Activated naive CD8-positive, alpha-beta T cell treated with anti-CD3 and anti-CD28 coated beads, Interleukin-2, amount 10 ng/mL, durations not matched to agents 7 days and 5 days (primary cell): ENCODE results near the gene GLRX3. TPM values are rescaled to one million over a fixed set of nuclear protein-coding genes. Genes with fewer than 3 reads are reported as not detected.

Experiments used
- ATAC-seq: fragments of 150-1000 bp; cut with Tn5 transposase; one replicate; pipeline ENCODE4 v1.10.0; 2021; ENCODE audit warnings: low read depth, moderate library complexity
- POLR2A ChIA-PET: fragments of 350-600 bp; sonication (Branson Sonifier 250); formaldehyde crosslinking; loops from one replicate; lab custom pipeline; 2021; ENCODE audit warnings: antibody characterized with exemption; lab: Charles Lee
- DNase-seq: peaks from one replicate; pipeline ENCODE4 v3.0.0; 2021
- H3K27ac Mint-ChIP-seq: one replicate; pipeline ENCODE4 v1.8.0; 2022; ENCODE audit warnings: mild to moderate bottlenecking, mixed read lengths
- H3K27me3 Mint-ChIP-seq: one replicate; pipeline ENCODE4 v1.8.0; 2022; ENCODE audit warnings: mild to moderate bottlenecking, moderate library complexity, mixed read lengths
- H3K36me3 Mint-ChIP-seq: one replicate; pipeline ENCODE4 v1.8.0; 2021; ENCODE audit warnings: mild to moderate bottlenecking, mixed read lengths
- H3K4me1 Mint-ChIP-seq: one replicate; pipeline ENCODE4 v1.8.0; 2021; ENCODE audit warnings: mixed read lengths
- H3K4me3 Mint-ChIP-seq: one replicate; pipeline ENCODE4 v1.8.0; 2022; ENCODE audit warnings: mild to moderate bottlenecking, moderate library complexity, mixed read lengths
- H3K9me3 Mint-ChIP-seq: one replicate; pipeline ENCODE4 v1.8.0; 2021; ENCODE audit warnings: mixed read lengths
- total RNA-seq, 2 experiments: library from RNA; stranded (reverse); gene quantifications; one replicate each; pipeline ENCODE4 v1.2.3, GENCODE V29; 2021

The GLRX3 gene
- total RNA-seq, 2 experiments from 2014 or later = 55.5 to 60.2 TPM

DNA sequence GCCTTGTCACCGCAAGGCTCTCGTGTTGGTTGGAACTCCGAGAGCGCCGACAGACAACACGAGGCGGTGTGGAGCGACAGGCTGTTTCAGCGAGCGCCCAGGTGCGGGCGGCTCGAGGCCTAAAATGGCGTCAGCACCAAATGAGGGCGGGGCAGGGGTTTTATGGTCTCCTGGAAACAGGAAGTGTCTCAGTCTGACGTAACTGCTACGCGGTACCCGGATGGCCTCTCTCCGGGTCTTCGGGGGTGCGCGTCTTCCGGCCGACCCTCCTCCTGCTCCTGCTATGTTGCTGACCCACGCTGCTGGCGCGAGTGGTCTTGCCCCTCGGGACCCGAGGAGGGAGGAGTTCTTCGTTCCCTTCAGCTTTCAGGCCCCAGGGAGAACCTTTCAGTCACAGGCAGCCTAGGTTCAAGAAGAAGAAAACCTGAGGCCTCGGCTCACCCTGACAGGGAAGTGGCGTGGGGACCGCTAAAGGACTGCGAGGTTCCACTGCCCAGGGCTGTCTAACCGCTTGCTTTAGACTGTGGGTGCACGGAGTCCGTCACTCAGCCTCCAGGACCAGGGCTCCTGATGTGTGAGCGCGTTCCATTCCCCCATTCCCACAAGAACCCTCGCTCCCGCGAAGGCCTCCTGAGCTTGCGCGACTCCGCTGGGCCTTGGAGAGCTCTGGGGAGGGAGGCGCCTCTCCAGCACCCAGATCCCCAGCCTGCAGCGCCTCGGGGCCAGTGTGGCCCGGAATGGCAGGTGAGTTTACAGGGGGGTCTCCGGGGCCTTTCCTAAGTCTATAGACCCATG is 77.3 kb downstream of the GLRX3 start:
- POLR2A ChIA-PET = no interaction called here

DNA sequence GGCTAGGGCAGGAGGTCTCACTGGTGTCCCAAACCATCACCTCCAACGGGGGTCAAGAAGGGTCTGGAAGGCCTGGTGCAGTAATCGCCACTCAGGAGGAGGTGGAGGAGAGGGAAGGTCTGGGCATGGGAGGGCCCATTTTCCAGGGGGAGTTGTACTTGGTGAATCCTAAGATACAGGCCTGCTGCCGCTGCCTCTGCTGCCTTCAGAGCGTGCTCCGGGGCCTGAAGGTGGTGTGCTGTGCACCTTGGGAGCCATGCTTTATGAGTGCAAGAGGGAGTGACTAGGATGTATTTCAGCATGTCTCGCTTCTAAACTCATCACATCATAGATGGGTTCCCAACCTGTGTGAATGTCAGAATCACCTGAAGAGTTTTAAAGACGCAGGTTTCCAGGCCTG is 78.2 kb downstream of the GLRX3 start:
- Mint-ChIP-seq H3K27ac (no peak overlapping the region), H3K4me1 (no peaks in the 10 kb centered on the region), H3K9me3 (peaks cover 1% of the 10 kb centered on the region), H3K27me3 (no peaks in the 10 kb centered on the region), H3K36me3 (peaks cover 3% of the 10 kb centered on the region), H3K4me3 (no peak overlapping the region)
- DNase-seq (no peak), ATAC-seq (no peak)
- POLR2A ChIA-PET = no interaction called here

More for the DNA sequence above, 77.3 kb downstream of the GLRX3 start:
- DNase-seq = no peak
- no peaks in the 10 kb centered on the region for H3K27me3 Mint-ChIP-seq
- no peak for ATAC-seq
- no peaks in the 10 kb centered on the region for H3K4me1 Mint-ChIP-seq
- H3K36me3 Mint-ChIP-seq = peaks cover 3% of the 10 kb centered on the region
- H3K4me3 Mint-ChIP-seq = no peak overlapping the region
- no peak overlapping the region for H3K27ac Mint-ChIP-seq
- H3K9me3 Mint-ChIP-seq = peaks cover 1% of the 10 kb centered on the region

DNA sequence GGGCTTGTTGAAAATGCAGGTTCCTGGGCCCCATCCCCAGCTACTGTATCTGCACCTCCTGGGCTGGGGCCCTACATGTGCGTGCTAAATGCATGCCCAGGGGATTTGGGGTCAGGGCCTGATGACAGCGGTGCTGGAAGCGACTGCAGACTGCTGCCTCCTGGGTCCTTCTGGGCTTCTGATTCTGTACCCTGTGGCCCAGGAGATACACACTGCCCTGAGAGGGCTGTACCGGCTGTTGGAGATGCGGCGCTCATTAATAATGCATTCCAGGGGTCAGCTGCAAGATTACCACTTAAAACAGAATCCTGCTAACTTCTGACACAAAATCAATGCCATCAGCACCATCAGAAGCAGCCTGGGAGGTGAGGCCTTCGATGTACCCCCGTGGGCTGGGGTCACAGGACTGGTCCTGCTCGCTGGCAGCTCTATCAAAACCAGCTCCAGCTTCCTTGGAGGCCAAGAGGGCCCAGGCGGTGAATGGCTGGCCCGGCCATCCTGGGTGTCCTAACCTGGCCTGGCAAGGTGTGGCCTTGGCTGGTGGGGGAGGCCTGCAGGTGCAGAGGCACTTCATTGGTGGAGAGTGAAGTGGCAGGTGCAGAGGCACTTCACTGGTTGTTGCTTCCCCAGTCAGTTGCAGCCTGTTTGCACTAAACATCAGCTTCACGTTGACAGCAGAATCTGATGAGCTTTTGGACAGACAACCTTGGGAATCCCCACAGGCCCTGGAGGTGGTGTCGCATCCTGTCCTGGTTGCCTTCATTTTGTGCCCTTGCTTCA is 79.2 kb downstream of the GLRX3 start:
- ATAC-seq (no peak), DNase-seq (no peak)
- no peak overlapping the region for H3K4me3 Mint-ChIP-seq
- H3K4me1 Mint-ChIP-seq = no peaks in the 10 kb centered on the region
- H3K27me3 Mint-ChIP-seq = no peaks in the 10 kb centered on the region
- POLR2A ChIA-PET = no interaction called here
- peaks cover 1% of the 10 kb centered on the region for H3K9me3 Mint-ChIP-seq
- no peak overlapping the region for H3K27ac Mint-ChIP-seq
- peaks cover 3% of the 10 kb centered on the region for H3K36me3 Mint-ChIP-seq

DNA sequence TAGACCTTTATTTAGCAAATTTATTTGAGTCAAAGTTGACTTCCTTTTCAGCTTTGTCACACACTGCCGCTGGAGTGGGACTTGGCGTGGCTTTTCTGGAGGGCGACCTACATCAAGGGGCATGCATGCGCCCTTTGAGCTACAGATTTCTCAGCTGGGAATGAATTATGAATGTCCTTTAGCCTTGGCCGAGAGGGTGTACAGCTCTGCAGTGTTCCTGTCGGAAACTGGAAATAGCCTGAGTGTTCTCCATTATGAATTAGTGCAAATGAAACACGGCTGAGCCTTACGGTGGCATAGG is 79.7 kb downstream of the GLRX3 start:
- Mint-ChIP-seq H3K4me1 (no peaks in the 10 kb centered on the region), H3K27ac (no peak overlapping the region), H3K4me3 (no peak overlapping the region), H3K9me3 (peaks cover 1% of the 10 kb centered on the region), H3K36me3 (peaks cover 3% of the 10 kb centered on the region), H3K27me3 (no peaks in the 10 kb centered on the region)
- POLR2A ChIA-PET = no interaction called here
- DNase-seq = no peak
- no peak for ATAC-seq

DNA sequence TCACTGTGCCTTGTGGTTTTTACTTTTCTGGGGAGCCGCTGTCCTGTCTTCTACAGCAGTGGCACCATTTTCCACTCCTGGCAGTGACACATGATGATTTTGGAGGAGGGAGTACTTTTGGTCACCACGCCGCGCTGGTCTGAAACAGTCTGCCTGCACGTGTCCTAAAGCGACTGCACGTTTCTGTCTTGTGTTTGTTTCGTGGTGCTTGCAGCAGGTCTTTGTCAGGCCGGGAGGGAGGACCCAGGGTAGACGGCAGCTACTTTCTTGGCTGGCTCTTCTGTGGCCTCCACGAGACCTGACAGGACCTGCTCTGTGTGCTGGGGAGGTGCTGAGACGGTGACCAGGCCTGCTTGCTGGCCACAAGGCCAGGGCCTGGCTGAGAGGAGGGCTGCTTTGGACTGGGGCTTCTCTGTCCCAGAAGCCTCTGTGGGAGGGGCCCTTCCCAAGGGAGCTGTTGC is 82.0 kb downstream of the GLRX3 start:
- Mint-ChIP-seq H3K9me3 (peaks cover 1% of the 10 kb centered on the region), H3K36me3 (peaks cover 3% of the 10 kb centered on the region), H3K27me3 (no peaks in the 10 kb centered on the region), H3K27ac (no peak overlapping the region), H3K4me3 (no peak overlapping the region), H3K4me1 (no peaks in the 10 kb centered on the region)
- POLR2A ChIA-PET = no interaction called here
- DNase-seq (no peak), ATAC-seq (no peak)

DNA sequence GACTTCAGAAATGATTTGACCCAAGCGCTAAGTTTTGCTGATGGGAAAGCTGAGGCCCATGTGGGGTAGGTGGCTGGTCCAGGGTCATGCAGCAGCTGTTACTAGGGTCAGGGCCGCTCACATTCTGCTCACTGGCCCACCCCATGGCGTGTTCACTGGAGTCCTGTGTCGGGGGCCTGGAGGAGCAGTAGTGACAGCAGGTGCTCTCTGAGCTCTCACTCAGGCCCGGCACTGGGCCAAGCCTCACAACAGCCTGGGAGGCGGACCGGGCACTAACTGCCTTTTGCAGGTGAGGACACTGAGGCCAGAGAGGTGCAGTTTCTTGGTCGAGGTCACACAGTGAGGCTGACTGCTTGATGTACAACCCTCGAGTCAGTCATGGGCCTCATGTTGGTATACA is 82.7 kb downstream of the GLRX3 start:
- POLR2A ChIA-PET = no interaction called here
- H3K4me3 Mint-ChIP-seq = no peak overlapping the region
- H3K4me1 Mint-ChIP-seq = no peaks in the 10 kb centered on the region
- DNase-seq (no peak), ATAC-seq (no peak)
- H3K27ac Mint-ChIP-seq = no peak overlapping the region
- H3K36me3 Mint-ChIP-seq = peaks cover 3% of the 10 kb centered on the region
- H3K9me3 Mint-ChIP-seq = peaks cover 1% of the 10 kb centered on the region
- no peaks in the 10 kb centered on the region for H3K27me3 Mint-ChIP-seq

DNA sequence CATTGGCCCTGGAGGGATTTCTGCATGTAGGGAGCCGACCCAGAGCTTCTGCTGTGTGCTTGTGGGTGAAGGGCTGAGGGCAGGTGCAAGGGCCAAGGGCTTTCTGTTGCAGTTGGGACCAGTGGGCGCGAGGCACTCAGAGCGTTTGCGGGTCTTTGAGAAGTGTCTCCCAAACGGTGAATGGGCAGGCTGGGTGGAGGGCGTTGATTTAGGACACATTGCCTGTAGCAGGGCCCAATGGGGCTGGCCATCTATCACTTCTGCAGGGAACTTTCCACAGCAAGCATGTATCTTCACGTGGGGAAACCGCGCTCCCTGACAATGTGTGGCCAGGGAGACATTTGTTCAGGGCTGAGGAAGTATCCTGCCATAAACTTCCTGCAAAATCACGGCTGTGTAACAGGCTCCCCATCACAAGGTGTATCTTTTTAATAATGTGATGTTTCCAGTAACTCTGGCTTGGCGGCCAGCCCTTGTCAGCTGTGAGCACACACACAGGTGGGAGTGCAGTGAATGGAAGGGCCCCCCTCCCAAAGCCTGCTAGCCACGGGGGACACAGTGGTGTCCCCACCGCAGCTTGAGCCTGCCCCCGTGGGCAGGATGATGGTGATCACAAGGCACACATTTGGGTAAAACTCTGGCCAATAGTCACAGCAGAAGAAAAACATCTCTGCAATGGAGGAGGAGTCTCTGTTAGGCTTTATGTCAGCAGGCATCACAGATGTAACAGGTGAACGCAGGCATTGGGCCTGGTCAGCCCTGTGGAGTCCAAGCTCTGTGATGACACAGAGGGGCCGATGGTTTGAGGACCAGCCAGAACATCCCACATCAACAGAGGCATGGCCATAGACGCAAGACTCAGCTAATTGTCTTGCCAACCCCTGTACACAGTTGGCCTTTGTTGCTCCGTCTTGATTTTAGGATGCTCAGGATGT is 84.3 kb downstream of the GLRX3 start:
- Mint-ChIP-seq H3K27me3 (no peaks in the 10 kb centered on the region), H3K36me3 (peaks cover 3% of the 10 kb centered on the region), H3K27ac (no peak overlapping the region), H3K9me3 (no peaks in the 10 kb centered on the region), H3K4me3 (no peak overlapping the region), H3K4me1 (no peaks in the 10 kb centered on the region)
- ATAC-seq (no peak), DNase-seq (no peak)
- POLR2A ChIA-PET = no interaction called here

DNA sequence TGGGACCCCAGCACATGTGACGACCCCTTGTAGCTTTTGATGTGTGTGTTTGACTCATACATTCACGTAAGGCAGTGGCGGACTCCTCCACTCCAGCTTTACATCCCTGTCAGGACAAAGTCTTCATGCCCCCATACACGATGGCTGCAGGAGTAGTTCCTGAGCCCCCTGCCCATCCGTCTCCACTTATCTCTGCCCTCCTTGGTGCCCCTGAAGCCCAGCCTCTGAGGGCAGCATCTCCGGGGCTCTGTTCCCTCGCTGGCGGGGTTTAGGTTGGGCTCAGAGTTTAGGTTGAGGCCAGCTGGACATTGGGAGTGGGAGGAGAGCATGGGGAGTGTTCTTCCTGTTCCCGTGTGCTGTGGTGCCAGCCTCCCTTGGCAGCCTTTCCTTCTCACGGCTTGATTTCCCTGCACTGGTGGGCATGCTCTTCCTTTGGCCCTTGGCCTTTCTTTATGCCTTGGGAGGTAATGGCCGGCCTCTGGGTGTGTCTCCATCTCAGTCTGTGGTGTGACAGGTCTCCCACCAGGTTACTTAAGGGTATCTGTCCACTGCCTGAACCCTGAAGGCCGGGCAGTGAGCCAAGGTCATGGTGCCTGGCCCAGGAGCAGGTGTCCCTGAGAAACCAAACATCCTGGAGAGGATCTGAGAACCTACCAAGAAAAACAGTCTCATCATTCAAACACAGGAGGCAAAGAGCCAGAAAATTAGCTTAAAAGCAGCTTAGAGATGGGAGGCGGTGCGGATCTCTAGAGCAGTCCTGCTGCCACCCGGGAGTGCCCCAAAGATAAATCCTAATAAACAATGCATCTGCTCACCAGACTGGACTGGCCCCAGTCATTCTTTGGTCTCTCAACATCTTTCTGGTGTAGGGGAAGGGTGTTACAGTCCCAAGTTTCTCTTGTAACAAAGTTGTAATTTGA is 85.5 kb downstream of the GLRX3 start:
- POLR2A ChIA-PET = no interaction called here
- no peaks in the 10 kb centered on the region for H3K36me3 Mint-ChIP-seq

DNA sequence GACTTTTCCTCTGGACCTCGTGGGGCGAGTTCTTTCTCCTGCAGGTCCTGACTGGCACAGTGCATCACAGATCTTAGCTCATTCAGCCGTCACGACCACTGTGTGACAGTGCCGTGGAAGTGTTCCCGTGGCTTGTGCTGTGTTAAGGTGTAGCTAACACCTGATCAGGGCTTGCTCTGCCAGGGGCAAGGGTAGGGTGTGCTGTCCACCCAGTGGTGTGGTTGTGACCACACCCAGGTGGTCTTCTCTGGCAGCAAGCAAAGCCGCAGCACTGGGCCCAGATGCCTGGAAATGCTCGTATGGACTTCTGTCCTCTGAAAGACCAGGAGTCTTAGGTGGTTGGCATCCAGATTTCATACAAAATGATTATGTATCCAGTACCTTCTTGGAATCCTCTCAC is 86.2 kb downstream of the GLRX3 start:
- DNase-seq (no peak), ATAC-seq (no peak)
- Mint-ChIP-seq H3K27ac (no peak overlapping the region), H3K4me3 (no peak overlapping the region), H3K36me3 (no peaks in the 10 kb centered on the region), H3K9me3 (peaks cover 9% of the 10 kb centered on the region), H3K4me1 (no peaks in the 10 kb centered on the region), H3K27me3 (no peaks in the 10 kb centered on the region)
- POLR2A ChIA-PET = no interaction called here

More for the DNA sequence above, 85.5 kb downstream of the GLRX3 start:
- no peaks in the 10 kb centered on the region for H3K4me1 Mint-ChIP-seq
- peaks cover 3% of the 10 kb centered on the region for H3K9me3 Mint-ChIP-seq
- no peak overlapping the region for H3K27ac Mint-ChIP-seq
- no peaks in the 10 kb centered on the region for H3K27me3 Mint-ChIP-seq
- DNase-seq = no peak
- H3K4me3 Mint-ChIP-seq = no peak overlapping the region
- no peak for ATAC-seq

DNA sequence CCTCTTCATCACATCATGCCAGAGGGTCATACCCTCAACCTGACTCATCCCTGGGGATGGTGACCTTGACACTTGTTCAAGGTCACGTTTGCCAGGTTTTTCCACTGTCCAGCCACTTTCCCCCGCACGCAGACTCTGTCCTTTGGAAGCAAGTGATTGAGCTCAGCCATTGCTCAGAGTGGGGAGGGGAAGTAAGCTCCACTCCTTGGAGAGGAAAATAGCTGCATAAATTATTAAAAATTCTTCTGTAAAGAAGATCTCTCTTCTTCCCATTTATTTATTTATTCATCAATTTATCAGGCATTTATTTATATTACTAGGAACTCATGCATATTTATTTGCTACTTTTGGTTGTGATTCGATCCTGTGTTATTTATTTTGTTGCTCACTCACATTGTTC is 88.0 kb downstream of the GLRX3 start:
- Mint-ChIP-seq H3K36me3 (no peaks in the 10 kb centered on the region), H3K27me3 (no peaks in the 10 kb centered on the region), H3K9me3 (peaks cover 14% of the 10 kb centered on the region), H3K4me3 (no peak overlapping the region), H3K27ac (no peak overlapping the region), H3K4me1 (no peaks in the 10 kb centered on the region)
- POLR2A ChIA-PET = no interaction called here
- DNase-seq (no peak), ATAC-seq (no peak)

DNA sequence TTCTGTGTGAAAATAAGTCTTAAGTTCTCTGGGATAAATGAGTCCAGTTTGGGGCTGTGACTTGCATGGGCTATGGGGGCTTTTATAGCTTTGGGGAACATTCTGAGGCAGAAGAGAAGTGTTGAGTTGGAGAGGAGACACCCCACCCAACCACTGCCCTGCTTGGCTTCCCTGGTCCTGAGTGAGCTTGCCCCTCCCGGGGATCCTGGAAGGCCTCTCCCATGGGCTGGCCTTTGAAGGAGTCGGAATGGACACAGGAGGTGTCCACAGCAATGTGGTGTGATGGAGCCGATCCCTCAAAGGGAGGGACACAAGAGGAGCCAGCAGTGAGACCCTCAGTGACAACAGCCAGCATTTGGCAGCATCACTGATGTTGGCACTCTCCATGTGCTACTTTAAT is 89.8 kb downstream of the GLRX3 start:
- DNase-seq (no peak), ATAC-seq (no peak)
- Mint-ChIP-seq H3K27ac (no peak overlapping the region), H3K4me1 (no peaks in the 10 kb centered on the region), H3K27me3 (no peaks in the 10 kb centered on the region), H3K36me3 (no peaks in the 10 kb centered on the region), H3K4me3 (no peak overlapping the region), H3K9me3 (peaks cover 14% of the 10 kb centered on the region)
- POLR2A ChIA-PET = no interaction called here

DNA sequence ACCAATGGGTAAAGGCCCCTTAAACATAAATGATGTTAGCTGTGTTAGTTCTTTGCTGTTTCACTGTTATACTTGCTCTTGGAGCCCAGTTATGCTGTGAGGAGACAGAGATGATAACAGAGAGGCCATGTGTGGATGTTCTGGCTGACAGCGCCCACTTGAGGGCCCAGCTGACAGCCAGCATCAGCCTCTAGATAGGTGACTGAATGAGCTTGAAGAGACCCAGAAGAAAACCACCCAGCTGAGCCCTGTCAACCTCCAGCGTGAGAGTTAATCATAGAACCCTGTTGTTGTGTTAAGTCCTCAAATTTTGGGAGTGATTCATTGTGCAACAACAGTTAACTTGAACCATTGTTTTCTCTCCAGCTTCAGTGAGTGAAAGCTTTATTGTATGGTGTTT is 91.7 kb downstream of the GLRX3 start:
- no peaks in the 10 kb centered on the region for H3K27me3 Mint-ChIP-seq
- no peak for DNase-seq
- no peak overlapping the region for H3K27ac Mint-ChIP-seq

More for the DNA sequence above, 91.7 kb downstream of the GLRX3 start:
- Mint-ChIP-seq H3K4me3 (no peak overlapping the region), H3K36me3 (no peaks in the 10 kb centered on the region), H3K4me1 (no peaks in the 10 kb centered on the region), H3K9me3 (peaks cover 14% of the 10 kb centered on the region)
- no peak for ATAC-seq
- POLR2A ChIA-PET = no interaction called here
